SJCRH30 (cell line): ENCODE results near the gene NR1D2. TPM values are rescaled to one million over a fixed set of nuclear protein-coding genes. Genes with fewer than 3 reads are reported as not detected.
"Not testable (repeated sequence)": the region's sequence is repeated elsewhere in the genome, so short reads cannot be mapped to it uniquely, and the experiment has no call there.

ENCODE experiments used
- DNase-seq, 2 experiments: peaks; one replicate each; pipeline ENCODE4 v3.0.0-alpha.2; 2015 to 2020
- H3K27ac ChIP-seq: fragments of 250-450 bp; sonication (Bioruptor Pico); 2 replicates; pipeline ENCODE4 v1.5.1; 2020; ENCODE audit warnings: mild to moderate bottlenecking, moderate library complexity
- H3K27me3 ChIP-seq: fragments of 250-450 bp; sonication (Bioruptor Pico); 2 replicates; pipeline ENCODE4 v1.5.1; 2020; ENCODE audit warnings: mild to moderate bottlenecking, moderate library complexity
- H3K36me3 ChIP-seq: fragments of 250-450 bp; sonication (Bioruptor Pico); 2 replicates; pipeline ENCODE4 v1.5.1; 2020; ENCODE audit warnings: mild to moderate bottlenecking, moderate library complexity
- H3K4me1 ChIP-seq: fragments of 250-450 bp; sonication (Bioruptor Pico); 2 replicates; pipeline ENCODE4 v1.5.1; 2020; ENCODE audit warnings: mild to moderate bottlenecking, moderate library complexity
- H3K4me3 ChIP-seq: fragments of 250-450 bp; sonication (Bioruptor Pico); 2 replicates; pipeline ENCODE4 v1.5.1; 2020; ENCODE audit warnings: mild to moderate bottlenecking, moderate library complexity
- H3K9me3 ChIP-seq: fragments of 250-450 bp; sonication (Bioruptor Pico); replicated peaks from 2 replicates; pipeline ENCODE4 v1.5.1; 2020; ENCODE audit warnings: mild to moderate bottlenecking, moderate library complexity
- total RNA-seq: library from RNA; depleted of rRNA; stranded (reverse); fragments of >200 nt; shearing (Covaris generic); gene quantifications from 2 replicates; pipeline ENCODE4 v1.2.3, GENCODE V29; 2014; rRNA removed

The NR1D2 gene
- total RNA-seq, 1 experiment from 2014 or later = 44.8 TPM

- no peak for DNase-seq
- Histone ChIP-seq H3K4me1 (peaks cover 13% of the 10 kb centered on the region), H3K27me3 (no peaks in the 10 kb centered on the region), H3K4me3 (no peak overlapping the region), H3K36me3 (no peaks in the 10 kb centered on the region), H3K27ac (no peak overlapping the region), H3K9me3 (no peaks in the 10 kb centered on the region)
Observed at GRCh38 chr3:24020036-24020691, 75.1 kb downstream of the NR1D2 start.

GRCh38 chr3:24023197-24023596 is 78.1 kb downstream of the NR1D2 start:
- no peak overlapping the region for H3K4me3 ChIP-seq
- H3K9me3 ChIP-seq = no peaks in the 10 kb centered on the region; the same call in 1 of the 2 replicates
- no peak overlapping the region for H3K27ac ChIP-seq
- no peaks in the 10 kb centered on the region for H3K27me3 ChIP-seq
- H3K4me1 ChIP-seq = no peaks in the 10 kb centered on the region
- no peak for DNase-seq
- H3K36me3 ChIP-seq = no peaks in the 10 kb centered on the region

GRCh38 chr3:24025805-24026204 is 80.7 kb downstream of the NR1D2 start:
- H3K27me3 ChIP-seq = no peaks in the 10 kb centered on the region; the same call in 1 of the 2 replicates
- no peaks in the 10 kb centered on the region for H3K4me1 ChIP-seq
- no peaks in the 10 kb centered on the region; the same call in 1 of the 2 replicates for H3K9me3 ChIP-seq
- no peak for DNase-seq
- H3K27ac ChIP-seq = no peak overlapping the region
- H3K4me3 ChIP-seq = no peak overlapping the region
- H3K36me3 ChIP-seq = no peaks in the 10 kb centered on the region

- not testable (repeated sequence) for H3K4me3 ChIP-seq, H3K27ac ChIP-seq, H3K27me3 ChIP-seq, H3K36me3 ChIP-seq, H3K9me3 ChIP-seq, H3K4me1 ChIP-seq, DNase-seq
Observed at GRCh38 chr3:24026665-24027064, 81.6 kb downstream of the NR1D2 start.

- Histone ChIP-seq H3K36me3 (no peaks in the 10 kb centered on the region), H3K27ac (no peak overlapping the region), H3K4me3 (no peak overlapping the region), H3K4me1 (no peaks in the 10 kb centered on the region), H3K9me3 (no peaks in the 10 kb centered on the region; the same call in 1 of the 2 replicates), H3K27me3 (no peaks in the 10 kb centered on the region; the same call in 1 of the 2 replicates)
- DNase-seq = no peak
Observed at GRCh38 chr3:24027946-24028345, 82.9 kb downstream of the NR1D2 start.

Other genes starting within 250 kb of the NR1D2 start
- 169 and 182 TPM in 2 replicates for gene UBE2E1, start 139.3 kb upstream of the NR1D2 start, total RNA-seq
- gene NKIRAS1, start 28.3 kb upstream of the NR1D2 start, total RNA-seq = 27.8 and 29.7 TPM in 2 replicates
- gene RPL15, start 28.2 kb upstream of the NR1D2 start, total RNA-seq = 5,670 and 6,460 TPM in 2 replicates